Left colon (tissue), 2 donors: ENCODE data around the gene SLC35D3. TPM values are rescaled to one million over a fixed set of nuclear protein-coding genes. Genes with fewer than 3 reads are reported as not detected.
"Not testable (repeated sequence)": the region's sequence is repeated elsewhere in the genome, so short reads cannot be mapped to it uniquely, and the experiment has no call there.

Experiments
- ATAC-seq: fragments of 200-7000 bp; cut with Tn5 transposase; one replicate; pipeline ENCODE4 v1.9.1; 2020; ENCODE audit warnings: mild to moderate bottlenecking, moderate library complexity
- DNase-seq, 2 donors: peaks; one replicate each; pipeline ENCODE4 v3.0.0-alpha.2; 2020
- intact Hi-C, 2 donors: fragments of 100-400 bp; cut with DNase I in 1 of 2; cut with micrococcal nuclease in 1 of 2; formaldehyde crosslinking; loops; one replicate each; pipeline versions ENCODE4 v1.11.2 to v1.14.0; 2022; cut with DNase I, micrococcal nuclease
- total RNA-seq, 2 donors: library from RNA; stranded (reverse); fragmentation: NEBNext Ultra II Directional; extraction: Animal tissue kit (Norgen Biotek cat#: 25700); gene quantifications; one replicate each; pipeline ENCODE4 v1.2.1, GENCODE V29; 2021
- donor health status: DM: no; HTN: no; CAD: no.
- donor health status: DM: yes; HTN: yes; CAD: no.

Gene SLC35D3
- total RNA-seq, 2 donors from 2014 or later: 0.28 to 0.34 TPM

DNA sequence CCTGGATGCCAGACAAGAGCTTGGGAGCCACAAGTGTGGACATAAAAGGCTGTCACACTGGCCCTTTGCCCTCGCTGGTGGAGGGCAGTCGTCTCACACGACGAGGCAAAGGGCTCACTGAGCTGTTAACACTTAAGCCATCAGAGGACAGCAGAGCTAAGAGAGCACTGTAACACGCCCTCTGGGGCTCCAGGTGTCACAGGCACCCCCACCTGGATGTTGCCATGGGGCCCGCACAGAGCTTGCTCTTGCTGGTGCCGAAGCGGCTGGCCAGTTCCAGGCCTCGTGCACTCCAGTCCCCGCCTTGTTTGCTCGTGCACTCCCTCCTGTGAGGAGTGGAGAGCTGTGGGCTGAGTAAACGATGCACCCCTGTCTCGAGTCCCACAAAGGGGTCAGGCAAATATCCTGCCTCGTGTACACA, 37.4 kb downstream of the SLC35D3 start:
- DNase-seq (peak; percentile 75 to 85), ATAC-seq (peak; percentile 77)
- intact Hi-C loops: loop anchor here in 1 of 2 donors (2.0 kb wide), 1 partner anchor 65 kb away; no protein-coding TSS in a partner anchor

DNA sequence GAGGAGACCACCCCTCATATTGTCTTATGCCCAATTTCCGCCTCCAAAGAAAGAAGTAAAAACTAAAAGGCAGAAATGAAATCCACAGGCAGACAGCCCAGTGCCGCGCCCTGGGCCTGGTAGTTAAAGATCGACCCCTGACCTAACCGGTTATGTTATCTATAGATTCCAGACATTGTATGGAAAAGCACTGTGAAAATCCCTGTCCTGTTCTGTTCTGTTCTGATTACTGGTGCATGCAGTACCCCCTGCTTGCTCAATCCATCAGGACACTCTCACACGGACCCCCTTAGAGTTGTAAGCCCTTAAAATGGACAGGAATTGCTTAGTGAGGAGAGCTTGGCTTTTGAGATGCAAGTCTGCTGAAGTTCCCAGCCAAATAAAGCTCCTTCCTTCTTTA, 37.8 kb downstream of the SLC35D3 start:
- peak; percentile 44 to 69 for DNase-seq
- ATAC-seq: peak; percentile 41
- intact Hi-C loops: loop anchor here in 1 of 2 donors (2.0 kb wide), 1 partner anchor 65 kb away; no protein-coding TSS in a partner anchor

DNA sequence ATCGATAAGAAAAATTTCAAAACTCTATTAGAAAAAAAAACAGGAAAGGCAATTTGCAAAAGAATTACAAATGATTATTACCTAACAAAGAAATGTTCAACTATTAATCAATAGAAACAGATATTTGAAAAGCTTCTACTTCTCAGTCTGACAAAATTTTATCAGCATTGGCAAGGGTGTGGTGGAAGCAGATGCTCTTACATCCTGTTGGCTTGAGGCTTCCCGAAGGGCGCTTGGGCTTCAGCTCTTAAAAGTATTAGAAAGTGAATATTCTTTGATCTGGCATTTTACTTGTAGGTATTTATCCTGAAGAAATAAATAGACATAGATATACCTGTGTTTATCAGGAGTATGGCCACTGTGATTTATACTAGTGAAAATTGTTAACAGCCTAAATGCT, 38.7 kb downstream of the SLC35D3 start:
- intact Hi-C loops: no loop called here
- DNase-seq (no peak), ATAC-seq (no peak)

DNA sequence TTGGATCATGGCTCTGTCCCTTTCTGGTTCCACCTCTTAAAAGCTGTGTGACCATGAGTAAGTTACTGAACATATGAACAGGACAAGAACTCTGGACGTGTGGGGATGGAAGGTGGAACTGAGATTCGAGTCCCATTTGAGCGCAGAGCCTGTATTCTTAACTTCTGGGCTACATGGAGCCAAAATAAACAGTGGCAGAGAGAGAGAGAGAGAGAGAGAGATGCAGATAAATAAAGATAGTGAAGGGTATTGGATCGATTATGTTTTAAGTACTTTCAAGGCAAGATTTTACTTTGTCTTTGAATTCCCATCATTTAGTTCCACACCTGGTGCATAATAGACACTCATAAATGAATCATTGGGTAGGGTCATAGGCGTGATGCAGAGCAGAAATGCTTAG, 39.7 kb downstream of the SLC35D3 start:
- intact Hi-C loops: no loop called here
- ATAC-seq: no peak
- no peak for DNase-seq

- intact Hi-C loops: no loop called here
- DNase-seq: peak; percentile 47 to 74
- peak; percentile 56 for ATAC-seq
Observed at GRCh38 chr6:136962661-136963060, 40.6 kb downstream of the SLC35D3 start.

GRCh38 chr6:136963259-136963658, 41.2 kb downstream of the SLC35D3 start:
- no peak for DNase-seq
- ATAC-seq: no peak
- intact Hi-C loops: no loop called here

DNA sequence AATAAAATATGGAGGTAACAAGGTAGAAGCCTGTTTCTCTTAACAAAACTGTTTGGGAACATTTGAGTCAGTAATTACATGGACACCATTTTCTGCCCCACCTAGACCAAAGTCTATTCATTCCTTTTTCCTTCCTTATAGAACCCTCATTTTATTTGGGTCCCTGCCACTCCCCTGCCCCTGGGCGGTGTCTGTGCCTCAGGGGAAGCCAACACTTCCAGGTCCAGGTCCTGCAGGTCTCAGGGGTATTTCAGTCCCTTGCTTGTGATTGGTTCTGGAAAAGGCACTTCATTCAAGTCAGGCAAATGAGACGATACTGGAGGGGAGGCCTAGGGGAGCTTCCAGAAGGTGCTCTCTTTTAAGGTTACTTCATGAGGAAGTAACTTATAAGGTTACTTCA, 42.3 kb downstream of the SLC35D3 start:
- peak; percentile 84 to 89 for DNase-seq
- peak; percentile 73 for ATAC-seq
- intact Hi-C loops: no loop called here

- ATAC-seq: peak; percentile 58
- intact Hi-C loops: no loop called here
Observed at GRCh38 chr6:136967876-136968752, 46.0 kb downstream of the SLC35D3 start.

DNA sequence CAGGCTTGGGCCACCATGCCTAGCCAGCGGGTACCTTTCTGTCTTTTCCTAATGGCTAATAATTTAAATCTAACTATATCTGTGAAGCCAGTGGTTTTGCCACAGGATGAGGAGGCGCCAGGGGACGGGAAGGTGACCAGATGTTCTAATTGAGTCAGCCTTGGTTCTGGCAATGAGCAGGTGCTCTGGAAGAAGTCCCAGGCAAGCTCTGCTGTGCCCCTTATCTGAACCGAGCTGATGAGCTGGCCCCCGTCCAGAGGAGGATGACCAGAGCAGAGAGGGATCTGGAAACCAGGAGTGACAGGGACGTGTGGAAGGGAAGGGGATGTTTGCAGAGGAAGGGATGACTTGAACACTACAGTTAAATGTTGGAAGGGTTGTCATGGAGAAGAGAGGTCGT, 46.7 kb downstream of the SLC35D3 start:
- no peak for DNase-seq
- ATAC-seq: no peak
- intact Hi-C loops: no loop called here

More at GRCh38 chr6:136967876-136968752, 46.0 kb downstream of the SLC35D3 start:
- DNase-seq: peak; percentile 68 to 83

GRCh38 chr6:136969433-136969832, 47.3 kb downstream of the SLC35D3 start:
- intact Hi-C loops: no loop called here
- DNase-seq (no peak), ATAC-seq (peak; percentile 59)

DNA sequence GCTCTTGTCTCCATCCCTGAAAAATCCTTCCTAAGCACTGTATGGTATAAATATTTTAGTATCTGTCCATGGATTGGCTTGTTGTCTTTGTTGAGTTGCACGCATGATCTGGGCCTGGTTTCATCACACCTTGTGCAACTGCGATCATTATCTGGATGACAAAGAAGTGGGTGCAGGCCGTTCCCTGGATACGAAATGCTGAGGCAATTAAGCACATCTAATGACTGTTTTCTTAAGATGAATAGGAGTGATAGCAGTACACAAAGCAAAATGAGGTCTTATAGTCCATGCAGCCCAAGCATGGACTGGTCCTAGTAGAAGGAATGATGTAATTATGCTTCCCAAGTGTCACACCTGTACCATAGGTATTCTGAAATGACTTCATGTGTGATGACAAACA, 47.8 kb downstream of the SLC35D3 start:
- ATAC-seq (no peak), DNase-seq (no peak)
- intact Hi-C loops: no loop called here

DNA sequence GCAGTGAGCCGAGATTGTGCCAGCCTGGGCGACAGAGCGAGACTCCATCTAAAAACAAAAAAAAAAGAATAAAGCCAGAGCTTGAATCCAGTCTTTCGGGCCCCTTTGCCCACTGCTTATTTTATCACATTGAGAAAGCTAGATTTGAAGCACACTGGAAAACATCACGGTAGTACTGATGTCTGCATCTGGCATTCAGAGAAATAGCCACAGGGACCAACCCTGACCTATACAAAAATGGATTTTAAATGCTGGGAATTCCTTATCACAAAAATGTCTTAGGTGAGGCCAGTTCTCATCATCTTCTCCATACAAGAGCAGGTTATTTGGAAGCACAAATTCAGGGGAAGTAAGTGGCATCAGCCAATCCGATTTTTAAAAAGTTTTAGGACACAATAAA, 49.5 kb downstream of the SLC35D3 start:
- DNase-seq (no peak), ATAC-seq (no peak)
- intact Hi-C loops: no loop called here

- DNase-seq, intact Hi-C loops: not testable (repeated sequence)
- peak; percentile 51 for ATAC-seq
Observed at GRCh38 chr6:136973781-136974180, 51.7 kb downstream of the SLC35D3 start.

Other genes starting within 250 kb of the SLC35D3 start
- gene MAP3K5, start 129.8 kb upstream of the SLC35D3 start, total RNA-seq: 10 to 100 TPM; 17.5 to 18.9 TPM
- gene PEX7, start 99.7 kb upstream of the SLC35D3 start, total RNA-seq: 10 to 100 TPM in 1 of 2 donors, 1 to 10 TPM in 1; 9.0 to 11.0 TPM
- 10 to 100 TPM; 11.8 to 13.4 TPM for gene IL20RA, start 122.7 kb downstream of the SLC35D3 start, total RNA-seq